Endothelial cell of umbilical vein (primary cell): ENCODE measurements around the gene DISP1. TPM values are rescaled to one million over a fixed set of nuclear protein-coding genes. Genes with fewer than 3 reads are reported as not detected.

ENCODE experiments used
- BruUV-seq: library from RNA; stranded (reverse); fragments of 400-500 nt; replicated peaks from 2 replicates; lab custom pipeline; 2021; lab: Mats Ljungman, UMichigan
- CTCF ChIA-PET: fragments of 300-600, 350-600 bp; sonication (Branson Sonifier 250); formaldehyde crosslinking; loops from one replicate; lab custom pipeline; 2021; ENCODE audit warnings: antibody characterized with exemption, inconsistent platforms; lab: Charles Lee
- POLR2A ChIA-PET: fragments of 300-600, 350-600 bp; sonication (Branson Sonifier 250); formaldehyde crosslinking; loops from one replicate; lab custom pipeline; 2021; ENCODE audit warnings: antibody characterized with exemption, inconsistent platforms; lab: Charles Lee
- DNase-seq: peaks from one replicate; pipeline ENCODE4 v3.0.0-alpha.2; 2011; ENCODE audit warnings: low read depth, low spot score
- FAIRE-seq: peaks from 2 replicates; lab custom pipeline; 2011; peaks lifted over from hg19 to GRCh38; lab: Jason Lieb, UNC
- H2AFZ ChIP-seq: 2 replicates; pipeline ENCODE4 v1.6.0; 2012; ENCODE audit warnings: low read depth, low read length, control low read depth, inconsistent platforms
- H3K27ac ChIP-seq: 2 replicates; pipeline ENCODE4 v1.5.1; 2011; ENCODE audit warnings: low read depth, mild to moderate bottlenecking, control low read depth, low read length, moderate library complexity; ENCODE audit not compliant: insufficient read depth
- H3K27me3 ChIP-seq, 2 experiments: 2 replicates each; pipeline versions ENCODE4 v1.6.0 to v1.6.1; 2011; ENCODE audit warnings: low read length in 2 of 2, mixed read lengths in 1 of 2; ENCODE audit not compliant: control insufficient read depth in 2 of 2, insufficient read depth in 2 of 2
- H3K36me3 ChIP-seq, 2 experiments: 2 replicates in 1 of 2; 3 replicates in 1 of 2; pipeline ENCODE4 v1.5.1; 2011; ENCODE audit warnings: low read length in 2 of 2, mild to moderate bottlenecking in 1 of 2, moderate library complexity in 1 of 2; ENCODE audit not compliant: control insufficient read depth in 2 of 2, insufficient read depth in 2 of 2; ENCODE audit errors: extremely low read depth in 1 of 2
- H3K4me1 ChIP-seq: 3 replicates; pipeline ENCODE4 v1.5.1; 2011; ENCODE audit warnings: mild to moderate bottlenecking, low read length; ENCODE audit not compliant: control insufficient read depth, insufficient read depth; ENCODE audit errors: extremely low read depth
- H3K4me2 ChIP-seq: 2 replicates; pipeline ENCODE4 v1.6.1; 2011; ENCODE audit warnings: low read length, control low read depth, mixed read lengths; ENCODE audit not compliant: insufficient read depth
- H3K4me3 ChIP-seq, 3 experiments: fragments of 200-600 bp in 1 of 3; sonication (generic), shearing (Covaris generic) in 1 of 3; replicated peaks in 1 of 3; 2 replicates each; pipeline ENCODE4 v1.5.1; 2011 to 2016; ENCODE audit warnings: control low read depth in 3 of 3, low read length in 3 of 3, mild to moderate bottlenecking in 2 of 3, inconsistent platforms in 1 of 3, low read depth in 1 of 3, moderate library complexity in 1 of 3; ENCODE audit not compliant: insufficient read depth in 1 of 3
- H3K79me2 ChIP-seq: 2 replicates; pipeline ENCODE4 v1.6.0; 2012; ENCODE audit warnings: low read length, inconsistent platforms; ENCODE audit not compliant: control insufficient read depth, insufficient read depth
- H3K9ac ChIP-seq: replicated peaks from 2 replicates; pipeline ENCODE3; 2011; ENCODE audit warnings: low read length, control low read depth; ENCODE audit not compliant: insufficient read depth; ENCODE audit errors: extremely low read depth
- H3K9me1 ChIP-seq: replicated peaks from 3 replicates; pipeline ENCODE4 v1.6.0; 2011; ENCODE audit warnings: mild to moderate bottlenecking, low read length; ENCODE audit not compliant: control insufficient read depth, insufficient read depth; ENCODE audit errors: extremely low read depth
- H3K9me3 ChIP-seq: replicated peaks from 2 replicates; pipeline ENCODE4 v1.5.1; 2012; ENCODE audit warnings: low read length, inconsistent platforms; ENCODE audit not compliant: control insufficient read depth, insufficient read depth
- H4K20me1 ChIP-seq: replicated peaks from 2 replicates; pipeline ENCODE3; 2011; ENCODE audit warnings: mild to moderate bottlenecking, low read length; ENCODE audit not compliant: control insufficient read depth, insufficient read depth; ENCODE audit errors: extremely low read depth
- CTCF ChIP-seq, 2 donors: IDR thresholded peaks; 1 replicate in 1 of 2; 2 replicates in 1 of 2; pipeline ENCODE4 v1.5.1; 2011; ENCODE audit warnings: low read length in 2 of 2, mild to moderate bottlenecking in 2 of 2, moderate library complexity in 2 of 2, control low read depth in 1 of 2, inconsistent platforms in 1 of 2, low read depth in 1 of 2; ENCODE audit not compliant: insufficient read depth in 1 of 2; ENCODE audit errors: extremely low read depth in 1 of 2
- GATA2 ChIP-seq: IDR thresholded peaks from 2 replicates; pipeline ENCODE4 v1.7.0; 2011; ENCODE audit warnings: low read depth, mild to moderate bottlenecking, moderate library complexity, mixed read lengths, low read length; ENCODE audit not compliant: insufficient read length, insufficient read depth
- MYC ChIP-seq: IDR thresholded peaks from one replicate; pipeline ENCODE4 v1.6.1; 2011; ENCODE audit warnings: mild to moderate bottlenecking, low read depth, low read length
- POLR2A ChIP-seq: IDR thresholded peaks from 2 replicates; pipeline ENCODE4 v1.6.1; 2012; ENCODE audit warnings: low read depth, mild to moderate bottlenecking, control low read depth, low read length
- dilution Hi-C: fragments of 300-500 bp; cut with MboI; formaldehyde crosslinking; loops from one replicate; pipeline ENCODE4 v1.15.0; 2019; ENCODE audit warnings: low sequenced_read_pairs; ENCODE audit not compliant: extremely low pct_ligation_motif_present
- intact Hi-C: fragments of 100-400 bp; cut with micrococcal nuclease; formaldehyde crosslinking; loops from one replicate; pipeline ENCODE4 v1.10.0; 2022
- polyA plus RNA-seq, 4 experiments: library from polyadenylated mRNA; depleted of rRNA in 3 of 4; stranded (reverse) in 3 of 4; unstranded in 1 of 4; fragments of >200 nt; gene quantifications; 2 replicates each; pipeline versions ENCODE4 v1.2.1 to v1.2.3, GENCODE V29; 2011 to 2012; ENCODE audit warnings: missing spikeins in 1 of 4
- total RNA-seq: library from RNA; stranded (reverse); gene quantifications from 2 replicates; pipeline ENCODE4 v1.2.3, GENCODE V29; 2021

Gene DISP1
- total and polyA plus RNA-seq, 2 donors (not counting 3 experiments of a cell fraction or from before 2014, with no cell fraction given) = 3.9 TPM

- DNase-seq = no peak
- H3K9ac ChIP-seq = no peak overlapping the region
- BruUV-seq = no TSS peak
- intact Hi-C loops (no loop called here), dilution Hi-C loops (no loop called here)
- no peak for FAIRE-seq
- no peak overlapping the region for H3K4me2 ChIP-seq
- no peak overlapping the region for H3K4me3 ChIP-seq
- CTCF ChIA-PET = no interaction called here
- H4K20me1 ChIP-seq = no peaks in the 10 kb centered on the region
- no peaks in the 10 kb centered on the region for H3K9me1 ChIP-seq
- POLR2A ChIA-PET = no interaction called here
- H2AFZ ChIP-seq = no peak overlapping the region
- H3K27me3 ChIP-seq = no peaks in the 10 kb centered on the region
- TF ChIP-seq GATA2 (no peak), POLR2A (no peak), CTCF (IDR thresholded peaks at IDR 0.05; ENCODE audit: extremely low read depth in 1 of 2, insufficient read depth in 1 of 2, low read depth in 1 of 2, low read length in 2 of 2) (no peak)
- H3K4me1 ChIP-seq = peaks cover 2% of the 10 kb centered on the region
- H3K79me2 ChIP-seq = no peaks in the 10 kb centered on the region
- H3K9me3 ChIP-seq = no peaks in the 10 kb centered on the region
- no peaks in the 10 kb centered on the region for H3K36me3 ChIP-seq
- no peak overlapping the region for H3K27ac ChIP-seq
Observed at GRCh38 chr1:222768592-222768991, 46.2 kb upstream of the DISP1 start.

GRCh38 chr1:222769181-222769580 lies 45.7 kb upstream of the DISP1 start:
- dilution Hi-C loops = no loop called here
- no TSS peak for BruUV-seq
- H3K36me3 ChIP-seq = no peaks in the 10 kb centered on the region
- ChIA-PET POLR2A (no interaction called here), CTCF (no interaction called here)
- H4K20me1 ChIP-seq = no peaks in the 10 kb centered on the region
- H3K9me3 ChIP-seq = no peaks in the 10 kb centered on the region
- H3K4me1 ChIP-seq = peaks cover 2% of the 10 kb centered on the region
- DNase-seq (no peak), FAIRE-seq (no peak)
- TF ChIP-seq MYC = no peak
- no peak overlapping the region for H2AFZ ChIP-seq
- H3K27ac ChIP-seq = no peak overlapping the region
- no peaks in the 10 kb centered on the region for H3K9me1 ChIP-seq
- H3K4me2 ChIP-seq = no peak overlapping the region
- intact Hi-C loops = no loop called here
- no peak overlapping the region for H3K4me3 ChIP-seq
- H3K9ac ChIP-seq = no peak overlapping the region
- H3K27me3 ChIP-seq = no peaks in the 10 kb centered on the region
- no peaks in the 10 kb centered on the region for H3K79me2 ChIP-seq
